GM23338 (cell line): ENCODE data around the gene CD300C.

Experiments used
- CREB1 ChIP-seq: fragments of 250-450 bp; sonication (Bioruptor Pico); IDR thresholded peaks from 2 replicates; pipeline ENCODE4 v1.5.0; 2020; ENCODE audit warnings: low read depth, mild to moderate bottlenecking, moderate library complexity
- CTCF ChIP-seq, 2 experiments: fragments of 200-600 bp in 1 of 2; sonication (generic) in 1 of 2; conservative IDR thresholded peaks; 2 replicates each; pipeline versions ENCODE4 v1.5.1 to v1.6.1; 2016 to 2017; ENCODE audit warnings: antibody characterized with exemption in 2 of 2, low read depth in 2 of 2, mild to moderate bottlenecking in 2 of 2, moderate library complexity in 1 of 2
- EZH2 ChIP-seq: fragments of 200-600 bp; sonication (generic); IDR thresholded peaks from one replicate; pipeline ENCODE4 v1.8.0; 2017; ENCODE audit warnings: antibody characterized with exemption, mild to moderate bottlenecking, low read depth; ENCODE audit not compliant: unreplicated experiment
- EZH2phosphoT487 ChIP-seq: fragments of 200-600 bp; sonication (generic); IDR thresholded peaks from one replicate; pipeline ENCODE4 v1.8.1; 2018; ENCODE audit warnings: antibody characterized with exemption; ENCODE audit not compliant: unreplicated experiment
- JUNB ChIP-seq: IDR thresholded peaks from one replicate; pipeline ENCODE4 v1.6.1; 2016; ENCODE audit warnings: antibody characterized with exemption; ENCODE audit not compliant: unreplicated experiment
- POLR2AphosphoS5 ChIP-seq: IDR thresholded peaks from 2 replicates; pipeline ENCODE4 v1.6.1; 2016; ENCODE audit warnings: antibody characterized with exemption, low read depth
- ZNF114 ChIP-seq: fragments of 250-450 bp; sonication (Bioruptor Pico); IDR thresholded peaks from 2 replicates; pipeline ENCODE4 v1.5.0; 2020; ENCODE audit warnings: mild to moderate bottlenecking, moderate library complexity
- TF ChIP-seq, protein P1 (sequence below): IDR thresholded peaks from one replicate; pipeline ENCODE4 v1.6.1; 2018; ENCODE audit warnings: antibody characterized with exemption; ENCODE audit not compliant: unreplicated experiment

DNA sequence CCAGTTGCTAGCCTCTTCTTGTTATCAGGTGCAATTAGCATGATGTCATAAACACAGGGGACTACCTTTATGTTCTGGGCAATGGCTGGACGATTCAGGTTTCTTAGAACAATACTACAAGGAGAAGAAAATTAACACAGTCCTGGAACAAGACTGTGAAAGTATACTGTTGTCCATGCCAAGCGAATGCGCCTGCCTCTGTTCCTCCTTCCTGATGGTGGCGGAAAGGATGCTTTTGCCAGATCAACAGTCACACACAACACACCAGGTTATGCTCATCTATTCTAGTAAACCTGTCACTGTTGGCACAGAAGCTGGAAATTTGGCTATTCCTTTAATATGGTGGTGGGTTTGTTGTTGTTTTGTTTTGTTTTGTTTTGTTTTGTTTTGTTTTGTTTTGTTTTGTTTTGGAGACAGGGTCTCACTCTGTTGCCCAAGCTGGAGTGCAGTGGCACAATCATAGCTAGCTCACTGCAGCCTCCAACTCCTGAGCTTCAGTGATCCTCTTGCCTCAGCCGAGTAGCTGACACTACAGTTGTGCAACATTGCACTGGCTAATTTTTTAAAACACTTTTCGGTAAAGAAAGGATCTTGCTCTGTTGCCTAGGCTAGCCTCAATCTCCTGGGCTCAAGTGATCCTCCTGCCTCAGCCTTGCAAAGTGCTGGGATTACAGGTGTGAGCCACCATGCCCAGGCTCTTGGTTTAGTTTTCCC is 49.3 kb upstream of the CD300C start:
- TF ChIP-seq CTCF (conservative IDR thresholded peaks at IDR 0.05; ENCODE audit: low read depth in 2 of 2), result no peak
- TF ChIP-seq POLR2AphosphoS5, result no peak
- no peak for TF ChIP-seq EZH2
- TF ChIP-seq CREB1 (CRISPR knock-in tag), result no peak
- TF ChIP-seq, protein P1, sequence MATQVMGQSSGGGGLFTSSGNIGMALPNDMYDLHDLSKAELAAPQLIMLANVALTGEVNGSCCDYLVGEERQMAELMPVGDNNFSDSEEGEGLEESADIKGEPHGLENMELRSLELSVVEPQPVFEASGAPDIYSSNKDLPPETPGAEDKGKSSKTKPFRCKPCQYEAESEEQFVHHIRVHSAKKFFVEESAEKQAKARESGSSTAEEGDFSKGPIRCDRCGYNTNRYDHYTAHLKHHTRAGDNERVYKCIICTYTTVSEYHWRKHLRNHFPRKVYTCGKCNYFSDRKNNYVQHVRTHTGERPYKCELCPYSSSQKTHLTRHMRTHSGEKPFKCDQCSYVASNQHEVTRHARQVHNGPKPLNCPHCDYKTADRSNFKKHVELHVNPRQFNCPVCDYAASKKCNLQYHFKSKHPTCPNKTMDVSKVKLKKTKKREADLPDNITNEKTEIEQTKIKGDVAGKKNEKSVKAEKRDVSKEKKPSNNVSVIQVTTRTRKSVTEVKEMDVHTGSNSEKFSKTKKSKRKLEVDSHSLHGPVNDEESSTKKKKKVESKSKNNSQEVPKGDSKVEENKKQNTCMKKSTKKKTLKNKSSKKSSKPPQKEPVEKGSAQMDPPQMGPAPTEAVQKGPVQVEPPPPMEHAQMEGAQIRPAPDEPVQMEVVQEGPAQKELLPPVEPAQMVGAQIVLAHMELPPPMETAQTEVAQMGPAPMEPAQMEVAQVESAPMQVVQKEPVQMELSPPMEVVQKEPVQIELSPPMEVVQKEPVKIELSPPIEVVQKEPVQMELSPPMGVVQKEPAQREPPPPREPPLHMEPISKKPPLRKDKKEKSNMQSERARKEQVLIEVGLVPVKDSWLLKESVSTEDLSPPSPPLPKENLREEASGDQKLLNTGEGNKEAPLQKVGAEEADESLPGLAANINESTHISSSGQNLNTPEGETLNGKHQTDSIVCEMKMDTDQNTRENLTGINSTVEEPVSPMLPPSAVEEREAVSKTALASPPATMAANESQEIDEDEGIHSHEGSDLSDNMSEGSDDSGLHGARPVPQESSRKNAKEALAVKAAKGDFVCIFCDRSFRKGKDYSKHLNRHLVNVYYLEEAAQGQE, result no peak
- no peak for TF ChIP-seq JUNB
- TF ChIP-seq EZH2phosphoT487, result no peak
- no peak for TF ChIP-seq ZNF114 (CRISPR knock-in tag)
